Cardiac muscle cell (in vitro differentiated cells and primary cell): Measurements from ENCODE around the gene F10. TPM values are rescaled to one million over a fixed set of nuclear protein-coding genes. Genes with fewer than 3 reads are reported as not detected.

Experiments used
- DNase-seq, 2 donors: peaks; one replicate each; pipeline versions ENCODE4 v3.0.0 to v3.0.0-alpha.2; 2010 to 2017; ENCODE audit warnings: low read depth in 1 of 2, low spot score in 1 of 2
- H3K27ac ChIP-seq: fragments of 200-600 bp; sonication (generic); 2 replicates; pipeline ENCODE4 v1.5.1; 2016
- H3K27me3 ChIP-seq: fragments of 200-600 bp; sonication (generic); 2 replicates; pipeline ENCODE4 v1.6.0; 2016; ENCODE audit warnings: control low read depth
- H3K36me3 ChIP-seq: fragments of 200-600 bp; sonication (generic); 2 replicates; pipeline ENCODE4 v1.5.1; 2016; ENCODE audit warnings: control low read depth
- H3K4me1 ChIP-seq: fragments of 200-600 bp; sonication (generic); 2 replicates; pipeline ENCODE4 v1.8.1; 2017; ENCODE audit warnings: low read depth, mild to moderate bottlenecking, mixed run types
- H3K4me3 ChIP-seq: fragments of 200-600 bp; sonication (generic); 2 replicates; pipeline ENCODE4 v1.5.1; 2016; ENCODE audit warnings: mild to moderate bottlenecking
- H3K9me3 ChIP-seq: fragments of 200-600 bp; sonication (generic); 2 replicates; pipeline ENCODE4 v1.5.1; 2017; ENCODE audit warnings: low read depth, mild to moderate bottlenecking, control low read depth
- CTCF ChIP-seq: IDR thresholded peaks from 2 replicates; pipeline ENCODE4 v1.5.1; 2012; ENCODE audit warnings: low read depth, mild to moderate bottlenecking, low read length
- polyA plus RNA-seq: library from polyadenylated mRNA; unstranded; fragments of >200 nt; fragmentation: Nextera tagmentation; extraction: Ambion mirVana; gene quantifications from 2 replicates; pipeline ENCODE4 v1.2.1, GENCODE V29; 2016
- total RNA-seq: library from RNA; depleted of rRNA; stranded (reverse); fragments of >200 nt; gene quantifications from 2 replicates; pipeline ENCODE4 v1.2.3, GENCODE V29; 2016

Gene F10
- total and polyA plus RNA-seq, 2 experiments from 2014 or later = 4.0 to 6.6 TPM

- DNase-seq = no peak
- Histone ChIP-seq H3K4me1 (no peaks in the 10 kb centered on the region), H3K27ac (no peak overlapping the region), H3K27me3 (no peaks in the 10 kb centered on the region), H3K4me3 (no peak overlapping the region), H3K36me3 (peaks cover 9% of the 10 kb centered on the region), H3K9me3 (no peaks in the 10 kb centered on the region)
- TF ChIP-seq CTCF = no peak
Measured at GRCh38 chr13:113172419-113172926, 49.9 kb downstream of the F10 start.

GRCh38 chr13:113176280-113176679 lies 53.7 kb downstream of the F10 start:
- Histone ChIP-seq H3K27ac (no peak overlapping the region), H3K4me1 (peaks cover 21% of the 10 kb centered on the region), H3K9me3 (no peaks in the 10 kb centered on the region), H3K4me3 (no peak overlapping the region), H3K27me3 (no peaks in the 10 kb centered on the region), H3K36me3 (peaks cover 25% of the 10 kb centered on the region)
- DNase-seq = no peak
- no peak for TF ChIP-seq CTCF

- no peak overlapping the region for H3K27ac ChIP-seq
Measured at GRCh38 chr13:113176822-113177221, 54.2 kb downstream of the F10 start.

GRCh38 chr13:113178070-113178895 lies 55.7 kb downstream of the F10 start:
- Histone ChIP-seq H3K36me3 (peaks cover 28% of the 10 kb centered on the region), H3K4me3 (no peak overlapping the region), H3K27ac (peak overlapping the region; percentile 15), H3K27me3 (no peaks in the 10 kb centered on the region), H3K9me3 (no peaks in the 10 kb centered on the region), H3K4me1 (peaks cover 21% of the 10 kb centered on the region)
- DNase-seq = peak in 1 of 2 donors; percentile 86
- no peak for TF ChIP-seq CTCF

More at GRCh38 chr13:113176822-113177221, 54.2 kb downstream of the F10 start:
- Histone ChIP-seq H3K4me3 (no peak overlapping the region), H3K9me3 (no peaks in the 10 kb centered on the region), H3K36me3 (peaks cover 25% of the 10 kb centered on the region), H3K4me1 (peaks cover 21% of the 10 kb centered on the region), H3K27me3 (no peaks in the 10 kb centered on the region)
- no peak for TF ChIP-seq CTCF
- DNase-seq = no peak

GRCh38 chr13:113178896-113179167 lies 56.2 kb downstream of the F10 start:
- no peak for DNase-seq
- Histone ChIP-seq H3K27ac (peak overlapping the region; percentile 15), H3K27me3 (no peaks in the 10 kb centered on the region), H3K4me3 (no peak overlapping the region), H3K36me3 (peaks cover 33% of the 10 kb centered on the region), H3K9me3 (no peaks in the 10 kb centered on the region), H3K4me1 (peaks cover 21% of the 10 kb centered on the region)
- no peak for TF ChIP-seq CTCF
